CD4-positive, alpha-beta T cell treated with Interferon alpha-2 for 1 hour (primary cell): ENCODE measurements around the gene NINL.
"Not testable (repeated sequence)": the region's sequence is repeated elsewhere in the genome, so short reads cannot be mapped to it uniquely, and the experiment has no call there.

Experiments used
- DNase-seq, 2 donors: peaks; one replicate each; pipeline ENCODE4 v3.0.0-alpha.2; 2020 to 2022

The NINL gene

DNA sequence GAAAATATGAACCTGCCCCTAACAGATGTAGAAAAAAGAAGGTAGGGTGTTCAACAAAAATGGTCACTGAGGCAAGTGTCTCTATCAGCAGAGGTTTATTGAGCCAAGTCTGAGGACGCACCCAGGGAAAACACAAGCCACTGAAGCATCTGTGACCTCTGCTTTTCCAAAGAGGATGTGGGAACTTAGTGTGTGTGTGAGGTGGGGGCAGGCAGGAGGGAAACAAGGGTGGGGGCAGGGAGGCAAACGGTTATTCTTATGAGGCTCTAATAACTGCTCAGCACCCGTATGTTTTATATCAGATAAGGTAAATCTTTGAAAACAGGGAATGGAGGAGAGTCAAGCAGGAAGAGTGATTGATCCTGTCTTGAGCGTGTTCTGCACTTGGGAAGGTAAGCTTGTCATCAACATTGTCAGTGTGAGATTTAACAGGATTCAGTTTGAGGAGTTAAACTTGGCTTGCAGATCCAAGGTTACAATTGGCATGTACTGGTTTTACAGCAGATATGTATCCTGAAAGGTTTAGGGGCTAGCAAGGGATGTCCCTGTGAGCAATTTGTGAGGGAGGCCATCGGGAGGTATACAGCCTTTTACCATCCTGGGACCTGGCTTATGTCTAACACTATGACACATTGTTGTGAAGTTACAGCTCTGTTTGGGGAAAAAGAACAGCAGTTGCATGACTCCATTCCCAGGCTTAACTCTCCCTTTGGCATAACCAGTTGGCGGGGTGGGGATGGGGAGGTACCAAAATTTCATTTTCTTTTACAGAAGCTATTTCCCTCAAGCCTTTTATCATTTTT is 33.7 kb downstream of the NINL start:
- DNase-seq: no peak

GRCh38 chr20:25550645-25551337 is 34.5 kb downstream of the NINL start:
- not testable (repeated sequence) for DNase-seq

- no peak for DNase-seq
Measured at GRCh38 chr20:25549843-25550477, 35.4 kb downstream of the NINL start.

- no peak for DNase-seq
Measured at GRCh38 chr20:25549172-25549773, 36.1 kb downstream of the NINL start.

DNA sequence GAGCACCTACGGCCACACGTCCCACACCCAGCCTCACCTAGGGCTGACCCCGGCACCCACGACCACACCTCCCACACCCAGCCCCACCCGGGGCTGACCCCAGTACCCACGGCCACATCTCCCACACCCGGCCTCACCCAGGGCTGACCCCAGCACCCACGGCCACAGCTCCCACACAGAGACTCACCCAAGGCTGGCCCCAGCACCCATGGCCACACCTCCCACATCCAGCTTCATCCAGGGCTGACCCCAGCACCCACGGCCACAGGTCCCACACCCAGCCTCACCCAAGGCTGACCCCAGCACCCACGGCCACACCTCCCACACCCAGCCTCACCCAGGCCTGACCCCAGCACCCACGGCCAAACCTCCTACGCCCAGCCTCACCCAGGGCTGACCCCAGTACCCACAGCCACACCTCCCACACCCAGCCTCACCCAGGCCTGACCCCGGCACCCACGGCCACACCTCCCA is 36.7 kb downstream of the NINL start:
- DNase-seq: no peak

- DNase-seq: no peak
Measured at GRCh38 chr20:25547999-25548398, 37.3 kb downstream of the NINL start.

DNA sequence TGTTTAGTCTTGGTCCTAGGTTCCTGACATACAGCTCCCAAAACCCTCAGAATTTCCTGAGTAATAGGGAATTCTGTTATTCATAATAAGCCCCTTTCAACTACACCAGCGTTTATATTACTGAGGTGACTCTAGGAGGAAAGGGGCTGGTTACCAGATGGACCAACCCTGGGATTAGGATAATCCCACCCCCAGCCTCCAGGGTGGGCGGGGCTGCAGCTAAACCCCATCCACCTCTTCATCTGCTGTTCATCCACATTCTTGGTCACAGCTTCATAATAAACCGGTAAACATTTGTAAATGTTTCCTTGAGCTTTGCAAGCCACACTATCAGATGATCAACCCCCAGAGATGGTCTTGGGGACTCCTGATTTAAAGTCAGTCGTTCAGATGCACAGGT is 38.3 kb downstream of the NINL start:
- DNase-seq: no peak

GRCh38 chr20:25546048-25546447 is 39.3 kb downstream of the NINL start:
- no peak for DNase-seq

- DNase-seq: no peak
Measured at GRCh38 chr20:25545171-25545570, 40.2 kb downstream of the NINL start.

GRCh38 chr20:25544734-25545133 is 40.6 kb downstream of the NINL start:
- no peak for DNase-seq

GRCh38 chr20:25544311-25544710 is 41.0 kb downstream of the NINL start:
- no peak for DNase-seq

- DNase-seq: no peak
Measured at GRCh38 chr20:25543068-25543467, 42.3 kb downstream of the NINL start.

DNA sequence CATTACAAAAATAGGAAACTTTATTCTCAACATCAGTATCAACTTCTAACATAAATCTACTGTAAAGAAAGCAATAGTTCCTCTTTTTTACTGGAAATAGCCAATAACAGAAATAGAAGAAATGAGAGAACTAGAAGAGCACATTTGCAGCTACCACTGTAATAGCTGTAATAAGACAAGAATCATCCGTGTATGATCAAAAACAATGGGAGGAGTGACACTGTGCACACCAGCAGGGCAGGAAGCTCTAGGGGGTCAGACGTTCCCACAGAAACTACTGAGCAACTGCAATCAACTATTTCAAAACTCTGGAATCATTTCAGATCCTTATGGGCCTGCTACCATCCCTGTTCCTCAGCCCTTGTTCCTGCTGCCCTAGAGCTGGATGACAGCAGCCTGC is 43.7 kb downstream of the NINL start:
- DNase-seq: no peak

DNA sequence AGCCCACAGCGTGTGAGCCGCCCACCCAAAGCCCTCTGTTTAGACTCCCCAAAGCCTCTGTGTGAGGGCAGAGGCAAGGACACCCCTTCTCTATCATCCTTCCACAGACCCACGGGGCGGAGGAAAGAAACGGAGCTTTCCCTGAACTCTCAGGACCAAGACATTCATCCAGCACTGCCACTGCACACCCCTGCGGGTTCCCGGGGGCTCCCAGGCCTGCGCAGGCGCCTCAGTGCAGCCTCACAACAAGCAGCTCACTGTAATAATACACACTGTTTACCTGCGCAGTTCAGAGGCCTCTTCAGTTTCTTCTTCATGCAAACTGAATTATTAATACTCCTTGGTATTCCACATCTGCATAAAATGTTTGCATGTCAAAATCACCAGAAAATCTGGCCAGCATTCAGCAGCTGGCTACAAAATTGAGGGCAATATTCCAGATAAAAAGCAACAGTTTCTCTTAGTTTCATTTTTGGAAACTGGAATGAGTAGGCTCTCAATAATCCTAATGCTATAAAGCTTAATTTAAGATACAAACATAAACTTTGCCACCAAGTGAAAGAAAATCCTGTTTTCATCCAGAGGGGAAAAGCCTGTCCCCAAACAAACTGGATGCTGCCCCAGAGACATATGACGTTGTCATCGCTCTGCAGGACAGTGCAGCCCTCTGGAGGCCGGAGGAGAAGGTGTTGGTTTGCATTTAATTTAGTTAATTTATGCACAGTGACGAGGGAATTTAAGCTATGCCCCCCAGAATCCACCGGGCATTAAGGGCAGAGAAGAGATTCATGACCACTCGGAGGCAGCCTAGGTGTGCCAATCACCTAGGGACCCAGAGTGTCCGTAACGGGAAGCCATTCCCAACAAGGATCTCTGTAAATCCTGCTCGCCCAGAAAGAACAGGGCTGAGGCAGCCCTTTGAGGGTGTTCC is 45.3 kb downstream of the NINL start:
- no peak for DNase-seq

DNA sequence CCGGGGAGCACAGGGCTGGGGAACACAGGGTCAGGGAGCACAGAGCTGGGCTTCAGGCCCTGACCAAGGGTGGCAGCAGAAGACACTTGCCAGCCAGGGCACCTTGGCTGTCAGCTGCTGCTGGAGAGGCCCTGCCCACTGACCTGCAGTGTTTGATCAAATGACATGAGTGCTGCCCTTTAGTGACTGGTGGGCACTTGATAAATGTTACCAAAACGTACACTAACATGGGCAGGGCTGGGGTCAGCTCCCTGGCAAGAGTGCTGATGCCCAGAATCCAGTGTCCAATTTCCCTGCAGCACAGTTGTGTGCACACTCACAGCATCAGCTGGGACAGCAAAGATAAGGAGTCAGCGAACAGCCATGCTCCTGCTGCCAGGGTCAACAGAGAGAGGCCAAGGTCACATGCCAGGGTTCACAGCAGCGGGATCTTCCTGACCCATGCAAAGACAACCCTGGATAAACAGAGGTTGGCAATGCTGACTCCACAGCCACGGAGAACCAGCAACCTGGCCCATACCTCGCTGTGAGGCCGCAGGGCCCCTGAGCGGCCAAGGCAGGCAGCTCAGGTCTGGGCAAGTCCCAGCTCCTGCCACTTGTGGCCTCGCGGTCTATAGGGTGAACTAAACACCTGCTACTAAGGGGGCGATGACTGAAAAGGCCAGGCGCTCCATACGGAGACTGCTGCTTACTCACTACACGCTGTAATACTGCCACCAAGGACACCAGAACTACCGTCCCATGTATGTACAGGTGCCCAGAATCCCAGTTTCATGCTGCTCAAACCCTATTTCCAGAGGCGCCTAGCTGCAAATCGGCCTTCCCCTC is 46.3 kb downstream of the NINL start:
- no peak for DNase-seq

DNA sequence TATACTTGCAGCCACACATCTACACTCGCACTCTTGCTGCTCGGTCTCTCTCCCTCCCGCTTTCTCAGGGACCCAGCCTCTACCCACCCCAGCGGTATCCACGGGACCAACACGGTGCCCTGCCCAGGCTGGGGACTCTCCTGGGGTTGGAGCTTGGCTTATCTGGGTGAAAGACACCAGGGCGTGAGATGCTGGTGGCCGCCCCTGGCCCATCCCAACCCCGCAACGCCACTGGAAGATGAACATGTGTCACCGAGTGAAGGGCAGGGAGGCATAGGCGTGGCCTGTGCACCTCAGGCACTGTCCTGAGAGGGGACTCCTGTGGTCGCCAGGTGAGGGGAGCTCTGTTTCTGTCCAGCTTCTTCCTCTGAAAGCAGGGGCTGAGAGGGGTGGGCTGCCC is 47.4 kb downstream of the NINL start:
- DNase-seq: no peak

DNA sequence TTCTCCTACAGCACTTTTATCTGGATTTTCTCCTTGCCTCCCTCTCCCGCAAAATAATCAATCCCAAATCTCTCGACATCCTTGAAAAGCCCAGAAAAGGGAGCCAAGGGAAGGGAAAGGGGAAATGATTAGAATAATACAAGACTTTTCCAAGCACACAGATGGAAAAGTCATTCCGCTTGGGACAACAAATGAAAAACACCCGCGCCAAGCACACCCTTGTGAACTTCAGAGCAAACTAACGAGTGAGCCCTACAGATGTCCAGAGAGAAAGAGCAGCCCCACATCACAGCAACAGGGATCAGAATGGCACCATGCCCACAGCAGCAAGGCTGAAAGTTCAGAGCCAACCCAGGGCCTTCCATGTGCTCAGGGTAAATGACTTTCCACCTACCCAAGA is 49.6 kb downstream of the NINL start:
- no peak for DNase-seq

- DNase-seq: no peak
Measured at GRCh38 chr20:25534845-25535244, 50.5 kb downstream of the NINL start.

DNA sequence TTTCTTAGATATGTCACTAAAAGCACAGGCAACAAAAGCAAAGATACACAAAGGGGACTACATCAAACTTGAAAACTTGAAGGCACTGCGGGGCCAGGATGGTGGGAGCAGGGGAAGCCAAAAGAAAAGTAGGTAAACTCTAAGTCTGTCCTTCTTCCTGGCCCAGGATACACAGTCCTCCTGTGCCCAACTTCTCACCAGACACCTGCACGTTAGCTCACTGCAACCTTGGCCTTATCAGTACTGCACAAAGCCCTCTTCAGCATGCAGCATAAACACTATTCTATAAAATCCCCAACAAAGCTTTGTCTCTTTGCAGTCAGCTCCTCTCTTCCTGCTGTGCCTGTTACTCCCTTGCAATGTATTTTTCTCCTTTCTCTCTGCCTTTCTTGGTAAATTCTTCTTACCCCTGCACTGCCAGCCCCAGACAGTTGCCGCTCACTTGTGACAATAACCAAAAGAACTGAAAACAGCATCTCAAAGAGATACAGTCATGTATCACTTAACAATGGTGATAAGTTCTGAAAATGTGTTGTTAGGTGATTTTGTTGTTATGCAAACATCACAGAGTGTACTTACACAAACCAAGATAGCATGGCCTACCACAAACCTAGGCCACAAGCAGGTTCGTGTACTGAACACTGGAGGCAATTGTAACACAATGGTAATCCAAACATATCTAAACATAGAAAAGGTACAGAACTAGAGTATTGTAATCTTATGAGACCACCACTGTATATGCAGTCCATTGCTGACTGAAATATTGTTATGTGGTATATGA is 51.2 kb downstream of the NINL start:
- DNase-seq: no peak

DNA sequence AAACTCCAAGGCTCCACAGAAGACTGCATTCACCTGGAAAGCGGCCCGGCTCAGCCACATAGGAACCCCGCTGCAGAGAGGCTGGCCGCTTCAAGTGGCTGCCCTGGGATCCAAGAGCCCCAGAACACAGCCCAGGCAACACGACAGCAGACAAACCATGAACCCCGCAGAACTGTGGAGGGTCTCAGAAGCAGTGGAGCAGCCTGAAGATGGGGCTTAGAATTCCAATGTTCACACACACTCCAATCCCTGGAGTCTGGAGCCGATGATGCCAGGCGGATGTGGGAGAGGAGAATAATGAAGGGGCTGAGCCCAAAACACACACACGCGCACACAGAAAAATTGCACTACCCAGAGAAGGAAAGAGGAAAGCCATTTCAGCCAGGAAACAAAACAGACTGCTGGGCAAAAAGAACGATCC is 52.4 kb downstream of the NINL start:
- DNase-seq: no peak
